H1 (cell line): ENCODE results near the gene SHROOM3.

Experiments used
- ATF2 ChIP-seq: IDR thresholded peaks from 2 replicates; pipeline ENCODE4 v1.6.1; 2012; ENCODE audit warnings: low read length, inconsistent platforms
- CEBPB ChIP-seq: IDR thresholded peaks from 2 replicates; pipeline ENCODE4 v1.6.1; 2012; ENCODE audit warnings: low read depth, low read length
- CHD1 ChIP-seq: IDR thresholded peaks from 2 replicates; pipeline ENCODE4 v1.6.1; 2012; ENCODE audit warnings: low read depth, low read length, improper control_type of control experiment
- CTCF ChIP-seq, 3 experiments: IDR thresholded peaks; 1 replicate in 2 of 3; 2 replicates in 1 of 3; pipeline versions ENCODE4 v1.5.1 to v1.6.1; 2011; ENCODE audit warnings: low read length in 3 of 3, mild to moderate bottlenecking in 3 of 3, inconsistent platforms in 2 of 3, low read depth in 1 of 3, moderate library complexity in 1 of 3; ENCODE audit not compliant: insufficient read depth in 1 of 3; ENCODE audit errors: control extremely low read depth in 1 of 3
- EZH2 ChIP-seq: fragments of 200-600 bp; sonication (generic); IDR thresholded peaks from 2 replicates; pipeline ENCODE4 v1.7.1; 2012; ENCODE audit warnings: low read depth, mild to moderate bottlenecking, moderate library complexity, low read length, inconsistent platforms; ENCODE audit not compliant: severe bottlenecking
- GABPA ChIP-seq: IDR thresholded peaks from 2 replicates; pipeline ENCODE4 v1.6.1; 2011; ENCODE audit warnings: mild to moderate bottlenecking, low read length, moderate library complexity, borderline replicate concordance; ENCODE audit not compliant: insufficient read depth
- HDAC6 ChIP-seq: IDR thresholded peaks from one replicate; pipeline ENCODE4 v1.7.1; 2012; ENCODE audit warnings: low read depth, mild to moderate bottlenecking, inconsistent platforms, low read length, moderate library complexity
- JUN ChIP-seq: IDR thresholded peaks from 2 replicates; pipeline ENCODE4 v1.6.1; 2011; ENCODE audit warnings: low read depth, mild to moderate bottlenecking, improper control_type of control experiment, low read length
- POLR2A ChIP-seq, 2 experiments: IDR thresholded peaks; 1 replicate in 1 of 2; 2 replicates in 1 of 2; pipeline ENCODE4 v1.6.1; 2011; ENCODE audit warnings: low read depth in 2 of 2, low read length in 2 of 2, mild to moderate bottlenecking in 2 of 2; ENCODE audit errors: control extremely low read depth in 1 of 2
- POLR2AphosphoS5 ChIP-seq: IDR thresholded peaks from 2 replicates; pipeline ENCODE4 v1.6.1; 2011; ENCODE audit warnings: low read depth, low read length
- RXRA ChIP-seq: IDR thresholded peaks from 2 replicates; pipeline ENCODE4 v1.6.1; 2011; ENCODE audit warnings: low read depth, mild to moderate bottlenecking, low read length, moderate library complexity; ENCODE audit not compliant: insufficient read depth
- TEAD4 ChIP-seq: IDR thresholded peaks from 2 replicates; pipeline ENCODE4 v1.6.1; 2012; ENCODE audit warnings: low read depth, low read length, inconsistent platforms, mixed read lengths
- ZNF274 ChIP-seq: IDR thresholded peaks from 2 replicates; pipeline ENCODE4 v1.7.0; 2012; ENCODE audit warnings: low read length, borderline replicate concordance; ENCODE audit errors: extremely low read depth

GRCh38 chr4:76624241-76624681 is 189.2 kb downstream of the SHROOM3 start:
- TF ChIP-seq POLR2AphosphoS5 (no peak), TEAD4 (no peak), CTCF (IDR thresholded peaks at IDR 0.05; ENCODE audit: control extremely low read depth in 1 of 3, insufficient read depth in 1 of 3, low read depth in 1 of 3, low read length in 3 of 3) (no peak), ATF2 (no peak), POLR2A (IDR thresholded peaks at IDR 0.05; ENCODE audit: control extremely low read depth in 1 of 2, low read depth in 2 of 2, low read length in 2 of 2) (no peak), EZH2 (no peak), GABPA (no peak), CEBPB (no peak), RXRA (no peak), CHD1 (no peak), JUN (no peak), ZNF274 (no peak), HDAC6 (no peak)
